Ishikawa (cell line): ENCODE results near the gene POLR2M.

Experiments
- CEBPB ChIP-seq: IDR thresholded peaks from 2 replicates; pipeline ENCODE4 v1.6.1; 2012
- CREB1 ChIP-seq: IDR thresholded peaks from 2 replicates; pipeline ENCODE4 v1.6.1; 2012; ENCODE audit warnings: low read depth
- EGR1 ChIP-seq: IDR thresholded peaks from 2 replicates; pipeline ENCODE4 v1.6.1; 2012
- EP300 ChIP-seq: IDR thresholded peaks from 2 replicates; pipeline ENCODE4 v1.6.1; 2012; ENCODE audit warnings: borderline replicate concordance
- FOXM1 ChIP-seq: IDR thresholded peaks from 2 replicates; pipeline ENCODE4 v1.6.1; 2012; ENCODE audit warnings: low read depth, borderline replicate concordance
- MAX ChIP-seq: IDR thresholded peaks from 2 replicates; pipeline ENCODE4 v1.6.1; 2012
- NFIC ChIP-seq: IDR thresholded peaks from 2 replicates; pipeline ENCODE4 v1.6.1; 2012
- RAD21 ChIP-seq: IDR thresholded peaks from 2 replicates; pipeline ENCODE4 v1.6.1; 2012; ENCODE audit warnings: low read depth
- TAF1 ChIP-seq: IDR thresholded peaks from 2 replicates; pipeline ENCODE4 v1.6.1; 2012; ENCODE audit warnings: low read depth, mild to moderate bottlenecking
- TCF12 ChIP-seq: IDR thresholded peaks from 2 replicates; pipeline ENCODE4 v1.6.1; 2012; ENCODE audit warnings: low read depth
- TEAD4 ChIP-seq: IDR thresholded peaks from 2 replicates; pipeline ENCODE4 v1.6.1; 2012
- USF1 ChIP-seq: IDR thresholded peaks from 2 replicates; pipeline ENCODE4 v1.6.1; 2012
- YY1 ChIP-seq: IDR thresholded peaks from 2 replicates; pipeline ENCODE4 v1.6.1; 2012; ENCODE audit warnings: low read depth
- ZBTB7A ChIP-seq: IDR thresholded peaks from 2 replicates; pipeline ENCODE4 v1.6.1; 2012; ENCODE audit warnings: low read depth
- TF ChIP-seq, protein P1 (sequence below): IDR thresholded peaks from 2 replicates; pipeline ENCODE4 v1.6.1; 2012; ENCODE audit warnings: low read depth, mild to moderate bottlenecking

Gene POLR2M

GRCh38 chr15:57726411-57726810, 19.9 kb downstream of the POLR2M start:
- no peak for TF ChIP-seq TAF1
- TF ChIP-seq NFIC: no peak
- TF ChIP-seq, protein P1, sequence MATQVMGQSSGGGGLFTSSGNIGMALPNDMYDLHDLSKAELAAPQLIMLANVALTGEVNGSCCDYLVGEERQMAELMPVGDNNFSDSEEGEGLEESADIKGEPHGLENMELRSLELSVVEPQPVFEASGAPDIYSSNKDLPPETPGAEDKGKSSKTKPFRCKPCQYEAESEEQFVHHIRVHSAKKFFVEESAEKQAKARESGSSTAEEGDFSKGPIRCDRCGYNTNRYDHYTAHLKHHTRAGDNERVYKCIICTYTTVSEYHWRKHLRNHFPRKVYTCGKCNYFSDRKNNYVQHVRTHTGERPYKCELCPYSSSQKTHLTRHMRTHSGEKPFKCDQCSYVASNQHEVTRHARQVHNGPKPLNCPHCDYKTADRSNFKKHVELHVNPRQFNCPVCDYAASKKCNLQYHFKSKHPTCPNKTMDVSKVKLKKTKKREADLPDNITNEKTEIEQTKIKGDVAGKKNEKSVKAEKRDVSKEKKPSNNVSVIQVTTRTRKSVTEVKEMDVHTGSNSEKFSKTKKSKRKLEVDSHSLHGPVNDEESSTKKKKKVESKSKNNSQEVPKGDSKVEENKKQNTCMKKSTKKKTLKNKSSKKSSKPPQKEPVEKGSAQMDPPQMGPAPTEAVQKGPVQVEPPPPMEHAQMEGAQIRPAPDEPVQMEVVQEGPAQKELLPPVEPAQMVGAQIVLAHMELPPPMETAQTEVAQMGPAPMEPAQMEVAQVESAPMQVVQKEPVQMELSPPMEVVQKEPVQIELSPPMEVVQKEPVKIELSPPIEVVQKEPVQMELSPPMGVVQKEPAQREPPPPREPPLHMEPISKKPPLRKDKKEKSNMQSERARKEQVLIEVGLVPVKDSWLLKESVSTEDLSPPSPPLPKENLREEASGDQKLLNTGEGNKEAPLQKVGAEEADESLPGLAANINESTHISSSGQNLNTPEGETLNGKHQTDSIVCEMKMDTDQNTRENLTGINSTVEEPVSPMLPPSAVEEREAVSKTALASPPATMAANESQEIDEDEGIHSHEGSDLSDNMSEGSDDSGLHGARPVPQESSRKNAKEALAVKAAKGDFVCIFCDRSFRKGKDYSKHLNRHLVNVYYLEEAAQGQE: no peak
- no peak for TF ChIP-seq MAX
- TF ChIP-seq FOXM1: no peak
- no peak for TF ChIP-seq EP300
- no peak for TF ChIP-seq EGR1
- TF ChIP-seq ZBTB7A: no peak
- TF ChIP-seq CREB1: no peak

DNA sequence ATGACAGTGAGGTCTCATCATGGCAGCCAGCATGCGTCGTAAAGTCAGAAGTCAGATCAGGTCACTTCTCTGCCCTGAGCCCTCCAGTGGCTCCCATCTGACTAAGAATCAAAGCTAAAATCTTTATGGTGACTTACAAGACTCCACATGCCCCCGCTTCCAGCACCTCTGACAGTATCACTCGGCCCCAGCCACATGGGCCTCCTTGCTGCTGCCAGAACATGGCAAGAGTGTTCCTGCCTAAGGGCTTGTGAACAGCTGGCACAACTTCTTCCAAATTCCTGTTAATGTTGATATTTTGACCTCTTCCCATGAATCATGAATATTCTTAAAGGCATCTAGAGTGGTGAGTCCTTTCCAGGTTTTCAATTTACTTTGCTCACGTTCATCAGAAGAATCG, 20.5 kb downstream of the POLR2M start:
- TF ChIP-seq TAF1 (no peak), CREB1 (no peak), TCF12 (no peak), USF1 (no peak), MAX (no peak), TEAD4 (no peak), EGR1 (no peak), FOXM1 (no peak), YY1 (no peak)

- no peak for TF ChIP-seq FOXM1
- TF ChIP-seq TCF12: no peak
- no peak for TF ChIP-seq TAF1
- no peak for TF ChIP-seq CEBPB
- TF ChIP-seq MAX: no peak
- no peak for TF ChIP-seq TEAD4
- TF ChIP-seq EP300: no peak
- TF ChIP-seq EGR1: no peak
- no peak for TF ChIP-seq YY1
- TF ChIP-seq CREB1: no peak
- no peak for TF ChIP-seq NFIC
- no peak for TF ChIP-seq ZBTB7A
- TF ChIP-seq, protein P1: no peak
- TF ChIP-seq USF1: no peak
- TF ChIP-seq RAD21: no peak
Observed at GRCh38 chr15:57728436-57728835, 21.9 kb downstream of the POLR2M start.

DNA sequence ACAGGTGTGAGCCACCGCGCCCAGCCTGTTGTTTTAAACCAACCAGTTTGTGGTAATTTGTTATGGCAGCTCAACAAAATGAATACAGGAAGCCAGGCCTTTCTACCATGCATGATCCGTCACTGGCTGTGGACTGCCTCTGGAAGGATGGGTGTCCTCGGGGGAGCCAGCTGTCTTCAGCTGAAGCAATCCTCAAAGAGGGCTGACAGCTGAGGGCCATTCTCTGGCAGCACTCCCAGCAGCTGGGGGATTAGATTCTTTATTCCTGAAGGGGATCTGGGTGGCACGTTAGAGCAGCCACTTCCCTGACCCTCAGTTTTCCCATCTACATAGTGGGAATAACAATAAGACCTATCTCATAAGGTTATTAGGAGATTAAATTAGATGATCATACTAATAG, 24.4 kb downstream of the POLR2M start:
- no peak for TF ChIP-seq CREB1
- TF ChIP-seq TCF12: no peak
- TF ChIP-seq USF1: no peak
- TF ChIP-seq YY1: no peak
- TF ChIP-seq, protein P1: no peak
- no peak for TF ChIP-seq NFIC
- no peak for TF ChIP-seq MAX
- no peak for TF ChIP-seq RAD21
- TF ChIP-seq TAF1: no peak
